A673 (cell line): ENCODE data around the gene ZNF793. TPM values are rescaled to one million over a fixed set of nuclear protein-coding genes. Genes with fewer than 3 reads are reported as not detected.

Source experiments
- BruUV-seq: library from RNA; stranded (reverse); fragments of 400-500 nt; replicated peaks from 2 replicates; lab custom pipeline; 2021; lab: Mats Ljungman, UMichigan
- CTCF ChIA-PET: fragments of 300-600 bp; sonication (Branson Sonifier 250); formaldehyde crosslinking; loops from one replicate; lab custom pipeline; 2022; ENCODE audit warnings: antibody characterized with exemption; lab: Charles Lee
- POLR2A ChIA-PET: fragments of 300-600 bp; sonication (Branson Sonifier 250); formaldehyde crosslinking; loops from one replicate; lab custom pipeline; 2022; ENCODE audit warnings: antibody characterized with exemption; ENCODE audit not compliant: low non-redundant PET; lab: Charles Lee
- DNase-seq: peaks from one replicate; pipeline ENCODE4 v3.0.0-alpha.2; 2015; ENCODE audit warnings: low spot score
- H3K27ac ChIP-seq: fragments of 200-600 bp; sonication (generic); 2 replicates; pipeline ENCODE4 v1.5.1; 2016; ENCODE audit warnings: mixed run types, low read depth, mild to moderate bottlenecking, mixed read lengths, antibody characterized with exemption, low read length; ENCODE audit not compliant: poor library complexity, severe bottlenecking
- H3K27me3 ChIP-seq: fragments of 200-600 bp; sonication (generic); replicated peaks from 2 replicates; pipeline ENCODE4 v1.6.1; 2017; ENCODE audit warnings: mixed run types, low read depth, mild to moderate bottlenecking, mixed read lengths, antibody characterized with exemption, low read length; ENCODE audit not compliant: insufficient read depth, poor library complexity
- H3K36me3 ChIP-seq: fragments of 200-600 bp; sonication (generic); 2 replicates; pipeline ENCODE4 v1.6.1; 2016; ENCODE audit warnings: mixed run types, mild to moderate bottlenecking, mixed read lengths, antibody characterized with exemption, low read length; ENCODE audit not compliant: insufficient read depth, poor library complexity, severe bottlenecking
- H3K4me1 ChIP-seq: fragments of 200-600 bp; sonication (generic); 2 replicates; pipeline ENCODE4 v1.6.1; 2017; ENCODE audit warnings: mixed run types, mild to moderate bottlenecking, mixed read lengths, antibody characterized with exemption, low read length; ENCODE audit not compliant: insufficient read depth, poor library complexity, severe bottlenecking
- H3K4me3 ChIP-seq: fragments of 200-600 bp; sonication (generic); 2 replicates; pipeline ENCODE4 v1.5.1; 2016; ENCODE audit warnings: low read depth, mixed run types, mild to moderate bottlenecking, mixed read lengths, low read length; ENCODE audit not compliant: poor library complexity, severe bottlenecking
- H3K9me3 ChIP-seq: fragments of 200-600 bp; sonication (generic); 2 replicates; pipeline ENCODE4 v1.6.1; 2016; ENCODE audit warnings: mixed run types, low read depth, mild to moderate bottlenecking, mixed read lengths, antibody characterized with exemption, low read length; ENCODE audit not compliant: poor library complexity, severe bottlenecking
- CTCF ChIP-seq: fragments of 300-800, 200-600 bp; sonication (generic); conservative IDR thresholded peaks from 2 replicates; pipeline ENCODE4 v1.5.1; 2017; ENCODE audit warnings: low read depth, mild to moderate bottlenecking, antibody characterized with exemption, low read length, moderate library complexity, mixed read lengths
- EZH2 ChIP-seq: fragments of 200-600 bp; sonication (generic); IDR thresholded peaks from 2 replicates; pipeline ENCODE4 v1.6.1; 2017; ENCODE audit warnings: borderline replicate concordance, low read depth, mild to moderate bottlenecking, mixed read lengths, antibody characterized with exemption, low read length; ENCODE audit not compliant: poor library complexity, severe bottlenecking
- intact Hi-C: fragments of 100-400 bp; cut with micrococcal nuclease; formaldehyde crosslinking; loops from one replicate; pipeline ENCODE4 v1.10.0; 2022; ENCODE audit not compliant: unreplicated experiment
- total RNA-seq: library from RNA; stranded (reverse); gene quantifications from 2 replicates; pipeline ENCODE4 v1.2.3, GENCODE V29; 2021

Gene ZNF793
- total RNA-seq, 1 experiment from 2014 or later = 1.2 TPM

DNA sequence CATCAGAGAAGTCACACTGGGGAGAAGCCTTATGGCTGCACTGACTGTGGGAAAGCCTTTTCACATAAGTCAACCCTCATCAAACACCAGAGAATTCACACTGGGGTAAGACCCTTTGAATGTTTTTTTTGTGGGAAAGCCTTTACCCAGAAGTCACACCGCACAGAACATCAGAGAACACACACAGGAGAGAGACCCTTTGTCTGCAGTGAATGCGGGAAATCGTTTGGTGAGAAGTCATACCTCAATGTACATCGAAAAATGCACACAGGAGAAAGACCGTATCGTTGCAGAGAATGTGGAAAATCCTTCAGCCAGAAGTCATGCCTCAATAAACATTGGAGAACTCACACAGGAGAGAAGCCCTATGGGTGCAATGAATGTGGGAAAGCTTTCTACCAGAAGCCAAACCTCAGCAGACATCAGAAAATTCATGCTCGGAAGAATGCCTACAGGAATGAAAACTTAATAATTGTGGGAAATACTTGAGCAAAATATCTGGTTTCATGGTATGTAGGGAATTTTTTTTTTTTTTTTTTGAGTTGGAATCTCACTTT, 30.7 kb downstream of the ZNF793 start:
- CTCF ChIA-PET = no interaction called here
- H3K4me1 ChIP-seq = no peaks in the 10 kb centered on the region
- H3K36me3 ChIP-seq = no peaks in the 10 kb centered on the region
- H3K4me3 ChIP-seq = no peak overlapping the region
- intact Hi-C loops = no loop called here
- TF ChIP-seq EZH2 (no peak), CTCF (no peak)
- no peaks in the 10 kb centered on the region for H3K27me3 ChIP-seq
- no peak for DNase-seq
- H3K27ac ChIP-seq = no peak overlapping the region
- peaks cover 42% of the 10 kb centered on the region for H3K9me3 ChIP-seq
- BruUV-seq = no TSS peak
- POLR2A ChIA-PET = no interaction called here

DNA sequence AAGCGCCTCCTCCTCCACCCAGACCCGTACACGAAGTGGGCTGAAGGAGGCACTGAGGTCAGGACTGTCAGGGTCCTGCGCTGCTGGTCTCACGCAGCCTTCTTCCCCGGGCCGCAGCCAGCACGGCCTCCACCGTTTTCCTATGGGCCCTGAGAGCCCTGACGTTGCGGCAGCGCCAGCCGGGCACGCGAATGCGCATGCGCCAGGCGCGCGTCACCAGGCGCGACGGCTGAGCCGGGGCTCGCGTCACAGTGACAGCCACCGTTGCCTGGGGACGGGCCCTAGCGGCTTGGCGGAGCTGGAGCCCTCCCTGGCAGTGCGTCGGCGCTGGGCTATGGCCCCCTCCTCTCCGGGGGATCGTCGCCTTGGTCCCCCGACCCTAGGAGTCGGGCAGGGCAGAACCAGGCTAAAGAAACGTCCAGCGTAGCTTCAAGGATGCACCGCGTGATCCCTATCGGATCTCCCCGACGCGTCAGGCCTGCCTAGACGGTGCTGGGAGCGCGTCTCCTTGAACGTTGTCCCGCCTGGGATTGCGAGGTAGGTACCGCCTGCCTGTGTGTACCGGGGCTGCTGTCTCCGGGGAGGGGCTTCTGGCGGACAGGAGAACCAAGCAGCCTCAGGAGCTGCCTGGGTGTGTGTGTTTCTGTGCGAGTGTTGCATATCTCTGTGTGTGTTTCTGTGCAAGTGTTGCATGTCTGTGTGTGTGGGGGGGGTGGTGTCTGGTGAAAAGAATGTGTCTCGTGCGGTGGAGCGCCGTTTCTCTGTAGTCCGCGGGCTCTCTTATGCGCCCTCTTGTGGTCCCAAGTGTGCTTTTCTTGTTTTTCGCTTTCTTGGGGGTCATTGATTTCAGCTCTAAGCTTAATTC, 44.6 kb downstream of the ZNF793 start:
- TF ChIP-seq CTCF (peak; percentile 65), EZH2 (no peak)
- intact Hi-C loops = no loop called here
- H3K36me3 ChIP-seq = no peaks in the 10 kb centered on the region
- H3K9me3 ChIP-seq = peaks cover 58% of the 10 kb centered on the region
- CTCF ChIA-PET = interaction anchor here (0.7 kb wide), 1 partner anchor 367 kb away, joined by 4 read pairs; no protein-coding TSS in a partner anchor
- POLR2A ChIA-PET = no interaction called here
- H3K4me1 ChIP-seq = no peaks in the 10 kb centered on the region
- H3K4me3 ChIP-seq = peak overlapping the region; percentile 55
- BruUV-seq = no TSS peak
- H3K27ac ChIP-seq = peak overlapping the region; percentile 57
- peak; percentile 69 for DNase-seq
- no peaks in the 10 kb centered on the region for H3K27me3 ChIP-seq

GRCh38 chr19:37563518-37563917, 56.8 kb downstream of the ZNF793 start:
- CTCF ChIA-PET = no interaction called here
- H3K4me1 ChIP-seq = no peaks in the 10 kb centered on the region
- no peak for DNase-seq
- intact Hi-C loops = no loop called here
- BruUV-seq = no TSS peak
- no peak overlapping the region for H3K27ac ChIP-seq
- H3K36me3 ChIP-seq = peaks cover 13% of the 10 kb centered on the region
- TF ChIP-seq CTCF (no peak), EZH2 (no peak)
- H3K4me3 ChIP-seq = no peak overlapping the region
- H3K9me3 ChIP-seq = peaks cover 88% of the 10 kb centered on the region
- POLR2A ChIA-PET = no interaction called here
- no peaks in the 10 kb centered on the region for H3K27me3 ChIP-seq
